Superior temporal gyrus (tissue), 1 donor: ENCODE measurements around the gene BANP.
"Not testable (repeated sequence)": the region's sequence is repeated elsewhere in the genome, so short reads cannot be mapped to it uniquely, and the experiment has no call there.

Experiments used
- DNase-seq: peaks from one replicate; pipeline ENCODE4 v3.0.0-alpha.2; 2016; ENCODE audit errors: extremely low spot score

The BANP gene

DNA sequence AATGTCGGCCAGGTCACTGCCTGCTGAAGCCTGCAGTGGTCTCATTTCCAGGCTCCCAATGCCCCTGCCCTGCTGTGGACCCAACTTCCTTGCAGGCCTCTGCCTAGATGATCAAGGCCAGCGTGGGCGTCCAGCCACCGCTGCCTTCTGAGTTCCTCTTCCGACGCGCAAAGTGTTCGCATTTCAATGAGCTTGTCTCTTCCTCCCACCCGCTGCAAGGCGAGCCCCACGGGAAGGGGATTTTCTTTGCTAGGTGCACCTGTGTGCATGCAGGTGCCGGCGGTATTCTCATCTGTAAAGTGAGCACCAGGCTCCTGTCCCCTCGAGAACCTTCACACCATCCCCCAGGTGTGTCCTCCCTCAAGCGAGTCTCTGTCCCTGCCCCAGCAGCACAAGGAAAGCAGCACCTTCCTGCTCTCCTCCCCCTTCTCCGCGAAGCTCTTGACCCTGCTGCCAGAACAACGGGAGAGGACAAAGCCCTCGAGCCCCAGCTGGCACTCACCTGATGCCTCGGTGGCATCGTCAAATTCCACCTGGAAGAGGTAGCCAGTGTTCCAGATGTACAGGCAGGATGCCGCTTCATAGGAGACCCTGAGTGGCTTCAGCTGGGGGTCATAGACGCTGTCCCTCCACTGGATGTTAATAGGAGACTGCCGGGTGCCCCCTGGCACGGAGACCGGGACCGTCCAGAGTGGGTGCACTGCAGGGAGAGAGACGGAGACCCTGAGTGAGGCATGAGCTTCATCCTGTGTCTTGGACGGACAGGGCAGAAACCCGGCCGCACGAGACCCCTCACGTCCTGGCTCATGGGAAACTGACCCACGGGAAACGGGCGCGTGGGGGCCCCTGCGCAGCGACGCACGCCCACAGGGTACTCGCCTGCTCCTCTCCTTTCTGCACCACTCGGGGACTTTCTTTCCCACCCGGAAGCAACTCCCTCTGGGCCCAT, 24.7 kb upstream of the BANP start:
- no peak for DNase-seq

- no peak for DNase-seq
These were observed 24.1 kb upstream of the BANP start for GRCh38 chr16:87927195-87927562.

- DNase-seq, result no peak
These were observed 21.2 kb upstream of the BANP start for GRCh38 chr16:87929986-87930385.

- no peak for DNase-seq
These were observed 20.8 kb upstream of the BANP start for GRCh38 chr16:87930456-87930855.

- DNase-seq, result no peak
These were observed 19.7 kb upstream of the BANP start for GRCh38 chr16:87931504-87931903.

DNA sequence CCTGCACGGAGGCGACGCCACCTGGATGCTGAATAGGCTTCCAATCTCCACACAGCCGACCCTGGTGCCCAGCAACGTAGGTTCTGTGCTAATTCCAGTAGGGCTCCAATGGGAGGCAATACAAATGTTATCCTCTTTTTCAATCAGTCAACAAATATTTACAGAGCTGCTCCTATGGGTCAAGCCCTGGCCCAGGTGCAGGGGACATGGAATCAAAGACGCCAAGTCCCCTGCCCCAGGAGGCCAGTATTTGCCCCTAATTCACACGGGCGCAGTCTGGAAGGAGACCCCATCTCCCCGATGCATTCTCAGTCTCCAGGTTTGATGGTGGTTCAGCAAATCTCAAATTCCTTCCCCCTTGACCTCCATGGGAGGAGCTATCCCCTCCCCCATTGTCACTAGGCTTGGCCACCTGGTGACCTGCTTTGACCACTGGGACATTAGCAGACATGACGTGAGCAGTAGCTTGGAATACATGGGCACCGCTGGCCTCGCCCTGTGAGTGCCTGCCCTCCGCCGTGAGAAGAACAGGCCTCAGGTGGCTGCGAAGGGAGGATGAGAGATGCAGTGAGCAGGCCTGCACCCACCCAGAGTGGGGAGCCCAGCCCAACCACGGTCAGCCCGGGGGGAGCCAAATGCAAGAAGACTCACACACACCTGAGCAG, 18.6 kb upstream of the BANP start:
- DNase-seq, result not testable (repeated sequence)

- DNase-seq, result no peak
These were observed 18.1 kb upstream of the BANP start for GRCh38 chr16:87933140-87933495.

DNA sequence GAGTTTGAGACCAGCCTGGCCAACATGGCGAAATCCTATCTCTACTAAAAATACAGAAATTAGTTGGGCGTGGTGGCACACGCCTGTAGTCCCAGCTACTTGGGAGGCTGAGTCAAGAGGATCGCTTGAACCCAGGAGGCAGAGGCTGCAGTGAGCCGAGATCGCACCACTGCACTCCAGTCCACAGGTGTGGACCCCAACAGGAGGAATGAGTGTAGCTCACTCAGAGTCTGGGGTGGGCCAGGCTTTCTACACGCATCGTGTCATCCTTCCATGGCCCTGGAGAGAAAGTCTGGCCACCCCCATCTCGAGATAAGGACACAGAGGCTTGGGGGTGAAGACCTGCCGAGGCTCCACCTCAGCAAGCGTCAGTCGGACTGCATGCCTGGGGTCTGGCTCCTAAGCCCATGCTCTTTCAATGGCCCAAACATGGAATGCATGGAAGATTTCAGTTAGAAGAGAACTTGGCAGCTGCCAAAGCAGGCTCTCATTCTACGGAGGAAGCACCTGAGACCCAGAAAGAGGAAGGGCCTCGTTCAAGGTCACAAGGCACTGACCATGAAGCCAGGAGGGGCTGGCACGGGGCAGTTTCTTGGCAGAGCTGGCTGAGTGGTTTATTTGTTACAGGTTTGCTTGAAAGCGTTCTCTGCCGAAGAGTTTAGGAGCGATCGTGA, 16.3 kb upstream of the BANP start:
- not testable (repeated sequence) for DNase-seq

DNA sequence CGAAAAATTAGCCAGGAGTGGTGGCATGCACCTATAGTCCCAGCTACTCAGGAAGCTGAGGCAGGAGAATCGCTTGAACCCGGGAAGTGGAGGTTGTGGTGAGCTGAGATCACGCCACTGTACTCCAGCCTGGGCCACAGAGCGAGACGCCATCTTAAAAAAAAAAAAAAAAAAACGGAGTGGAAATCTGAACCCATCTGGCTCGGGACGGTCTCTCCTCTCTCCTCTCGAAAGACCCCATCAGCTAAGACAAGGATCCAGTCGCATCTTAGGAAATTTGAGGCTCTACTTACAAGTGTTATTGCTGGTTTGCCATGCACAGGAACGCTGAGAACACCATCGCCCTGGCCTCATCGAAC, 15.2 kb upstream of the BANP start:
- not testable (repeated sequence) for DNase-seq

DNA sequence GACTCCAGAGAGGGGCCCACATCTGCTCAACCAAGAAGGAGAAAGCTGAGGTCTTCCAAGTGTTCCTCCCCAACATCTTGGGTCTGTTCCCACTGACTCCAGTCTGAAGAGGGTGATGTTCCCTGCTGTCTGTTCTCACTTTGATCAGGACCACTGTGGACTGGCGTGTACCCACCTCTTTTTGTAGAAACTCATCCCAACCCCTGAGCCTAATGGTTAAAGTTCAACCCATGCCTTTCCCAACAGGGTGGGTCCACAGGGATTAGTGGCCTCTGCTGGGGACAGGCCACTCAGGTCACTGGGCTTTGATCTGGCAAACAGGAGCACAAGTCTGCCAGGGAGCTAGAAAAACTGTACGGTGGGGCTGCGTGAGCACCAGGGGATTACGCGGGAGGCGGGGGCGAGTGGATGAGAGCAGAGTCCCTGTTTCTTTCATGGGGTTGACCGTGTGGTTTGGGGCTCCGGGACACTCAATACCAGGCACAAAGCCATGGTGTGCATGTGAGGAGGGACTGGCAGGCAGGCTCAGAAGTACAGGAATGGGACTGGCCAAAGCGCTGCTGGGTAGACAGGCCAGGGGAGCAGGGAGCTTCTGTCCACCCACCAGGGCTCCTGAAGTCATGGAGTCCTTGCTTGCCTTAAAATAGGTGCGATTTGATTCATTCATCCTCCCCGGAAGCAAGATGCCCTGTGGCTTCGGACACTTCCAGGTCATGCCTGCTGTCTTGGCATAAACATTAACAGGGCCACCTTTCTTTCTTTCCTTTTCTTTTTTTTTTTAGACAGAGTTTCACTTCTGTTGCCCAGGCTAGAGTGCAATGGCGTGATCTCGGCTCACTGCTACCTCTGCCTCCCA, 14.6 kb upstream of the BANP start, which contains the start of gene CA5A:
CA5A (minus strand) TSS at position 155 of the 856 bp plus-strand sequence; CDS start at position 76, 79 bp downstream.
- DNase-seq, result no peak

DNA sequence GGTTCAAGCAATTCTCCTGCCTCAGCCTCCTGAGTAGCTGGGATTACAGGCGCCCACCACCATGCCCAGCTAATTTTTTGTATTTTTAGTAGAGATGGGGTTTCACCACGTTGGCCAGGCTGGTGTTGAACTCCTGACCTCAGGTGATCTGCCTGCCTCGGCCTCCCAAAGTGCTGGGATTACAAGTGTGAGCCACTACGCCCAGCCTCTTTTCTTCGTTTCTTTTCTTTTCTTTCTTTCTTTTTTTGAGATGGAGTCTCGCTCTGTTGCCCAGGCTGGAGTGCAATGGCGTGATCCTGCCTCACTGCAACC, 14.0 kb upstream of the BANP start:
- DNase-seq, result not testable (repeated sequence)

DNA sequence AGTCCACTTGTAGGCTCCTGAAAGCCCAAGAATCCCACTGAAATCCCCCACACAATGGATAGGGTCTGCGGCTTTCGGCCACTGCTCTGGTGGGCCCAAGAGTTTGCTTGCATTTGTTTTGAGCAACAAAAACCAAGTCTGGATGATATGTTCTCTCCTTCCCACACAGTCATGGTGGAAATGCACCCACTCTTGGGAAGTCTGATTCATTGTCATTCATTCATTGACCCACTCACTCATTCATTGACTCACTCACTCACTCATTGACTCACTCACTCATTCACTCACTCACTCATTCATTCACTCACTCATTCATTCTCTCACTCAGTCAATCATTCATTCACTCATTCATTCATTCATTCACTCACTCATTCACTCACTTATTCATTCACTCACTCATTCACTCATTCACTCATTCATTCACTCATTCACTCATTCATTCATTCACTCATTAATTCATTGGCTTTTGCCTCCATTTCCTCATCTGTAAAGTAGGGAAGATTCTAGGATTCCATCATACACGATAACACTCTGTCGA, 12.8 kb upstream of the BANP start:
- DNase-seq, result no peak

DNA sequence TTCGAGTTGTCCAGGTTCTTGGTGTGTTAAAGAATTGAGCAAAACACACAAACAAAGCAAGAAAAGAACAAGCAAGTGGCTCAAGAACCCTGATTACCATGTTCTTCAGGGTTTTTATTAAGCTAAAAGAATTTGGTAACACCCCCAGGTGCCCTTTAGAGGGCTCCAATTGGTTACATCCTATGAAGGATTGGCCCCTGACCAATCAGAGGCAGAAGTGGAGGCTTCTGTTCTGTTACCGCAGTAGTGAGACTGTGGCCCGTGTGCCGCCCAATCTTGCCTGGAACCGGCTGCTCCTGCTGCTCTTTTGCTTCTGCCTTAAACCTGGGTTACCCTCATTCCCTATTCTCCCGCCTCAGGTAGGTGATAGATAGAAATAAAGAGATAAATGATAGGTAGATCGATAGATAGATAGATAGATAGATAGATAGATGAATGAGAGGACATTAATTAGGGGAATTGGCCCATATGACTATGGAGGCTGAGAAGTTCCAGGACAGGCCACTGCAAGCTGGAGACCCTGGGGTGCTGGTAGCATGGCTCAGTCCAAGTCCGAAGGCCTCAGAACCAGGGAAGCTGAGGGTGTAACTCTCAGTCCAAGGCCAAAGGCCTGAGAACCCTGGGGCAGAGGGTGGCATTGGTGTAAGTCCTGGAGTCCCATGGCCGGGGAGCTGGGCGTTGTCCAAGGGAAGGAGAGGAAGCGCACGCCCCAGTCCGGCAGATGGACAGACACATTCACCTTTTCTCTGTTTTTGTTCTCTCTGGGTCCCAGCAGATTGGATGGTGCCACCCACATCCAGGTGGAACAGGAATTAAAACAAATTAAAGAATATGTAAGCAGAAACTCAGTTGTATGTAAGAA, 11.4 kb upstream of the BANP start:
- no peak for DNase-seq

- DNase-seq, result no peak
These were observed 8.6 kb upstream of the BANP start for GRCh38 chr16:87942680-87943079.

- DNase-seq, result peak; percentile 84
These were observed 5.7 kb upstream of the BANP start for GRCh38 chr16:87945351-87946042.

DNA sequence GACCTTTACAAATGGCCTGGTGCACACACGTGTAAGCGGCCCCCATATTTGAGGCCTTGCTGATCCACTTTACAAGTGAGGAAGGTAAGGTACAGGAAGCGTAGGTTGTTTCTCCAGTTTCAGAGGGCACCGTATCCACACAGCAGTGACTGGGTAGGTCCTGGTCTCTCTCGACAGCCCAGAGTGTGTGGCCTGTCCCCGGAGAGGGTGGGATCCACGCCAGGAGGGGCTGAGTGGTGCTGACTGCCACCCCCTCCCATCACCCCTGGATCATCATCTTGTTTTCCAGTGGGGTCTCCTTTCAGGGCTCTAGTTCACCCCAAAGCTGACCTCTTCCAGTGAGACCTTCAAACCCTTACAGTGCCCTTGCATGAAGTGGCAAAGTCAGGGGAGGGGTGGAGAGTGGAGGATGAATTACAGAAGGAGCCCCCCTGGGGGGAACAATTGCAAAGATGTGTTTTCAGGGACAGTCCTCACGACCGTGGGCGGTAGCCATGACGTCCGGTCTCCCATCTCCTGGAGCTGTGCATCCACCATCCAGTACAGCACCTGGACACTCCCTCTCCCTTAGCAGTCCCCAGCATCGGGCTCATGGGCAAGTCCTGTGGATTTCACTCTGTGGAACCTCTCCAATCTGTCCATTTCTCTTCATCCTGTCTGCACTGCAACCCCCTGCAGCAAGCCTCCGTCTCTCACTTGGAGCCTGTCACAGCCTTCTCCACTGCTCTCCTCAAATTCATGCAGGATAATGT, 4.5 kb upstream of the BANP start:
- DNase-seq, result no peak

- DNase-seq, result no peak
These were observed 3.7 kb upstream of the BANP start for GRCh38 chr16:87947356-87948118.

DNA sequence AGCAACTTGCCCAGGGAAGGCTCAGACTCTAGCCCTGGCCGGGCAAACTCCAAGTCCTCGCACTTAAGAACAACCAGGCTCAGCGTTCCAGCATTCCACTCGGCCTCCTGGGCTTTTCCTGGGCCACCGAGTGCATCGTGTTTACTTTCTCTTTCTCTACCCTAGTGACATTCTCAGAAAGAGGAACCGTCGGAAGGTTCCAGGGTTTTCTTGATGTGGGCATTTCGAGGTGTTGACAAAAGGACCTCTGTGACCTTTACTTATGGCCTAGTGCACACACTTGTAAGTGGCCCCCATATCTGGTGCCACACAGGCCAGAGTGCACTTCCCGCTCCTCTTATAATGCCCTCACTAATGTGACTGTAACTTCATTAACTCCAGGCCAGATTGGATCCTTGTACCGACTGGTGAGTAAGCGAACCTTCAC, 3.1 kb upstream of the BANP start:
- no peak for DNase-seq

- no peak for DNase-seq
These were observed 2.5 kb upstream of the BANP start for GRCh38 chr16:87948735-87949070.
